BE2C (cell line): ENCODE results near the gene NUP210L.
"Not testable (repeated sequence)": the region's sequence is repeated elsewhere in the genome, so short reads cannot be mapped to it uniquely, and the experiment has no call there.

Source experiments
- DNase-seq: peaks from one replicate; pipeline ENCODE4 v3.0.0-alpha.2; 2020
- H3K27me3 ChIP-seq: fragments of 250-450 bp; sonication (Bioruptor Pico); 2 replicates; pipeline ENCODE4 v1.5.1; 2020; ENCODE audit warnings: mild to moderate bottlenecking
- H3K36me3 ChIP-seq: fragments of 250-450 bp; sonication (Bioruptor Pico); 2 replicates; pipeline ENCODE4 v1.5.1; 2020; ENCODE audit warnings: mild to moderate bottlenecking
- H3K4me1 ChIP-seq: fragments of 250-450 bp; sonication (Bioruptor Pico); 2 replicates; pipeline ENCODE4 v1.5.1; 2020
- H3K4me3 ChIP-seq: 2 replicates; pipeline ENCODE4 v1.5.1; 2011; ENCODE audit warnings: low read depth, low read length
- H3K9me3 ChIP-seq: fragments of 250-450 bp; sonication (Bioruptor Pico); 2 replicates; pipeline ENCODE4 v1.5.1; 2020
- CTCF ChIP-seq: IDR thresholded peaks from 2 replicates; pipeline ENCODE4 v1.5.1; 2012; ENCODE audit warnings: mild to moderate bottlenecking, low read depth, low read length

Gene NUP210L

GRCh38 chr1:154019940-154020339 lies 134.9 kb downstream of the NUP210L start:
- Histone ChIP-seq H3K4me1 (no peaks in the 10 kb centered on the region), H3K9me3 (no peaks in the 10 kb centered on the region), H3K4me3 (no peak overlapping the region), H3K36me3 (no peaks in the 10 kb centered on the region), H3K27me3 (no peaks in the 10 kb centered on the region)
- no peak for DNase-seq
- no peak for TF ChIP-seq CTCF

GRCh38 chr1:154019269-154019668 lies 135.6 kb downstream of the NUP210L start:
- no peak for TF ChIP-seq CTCF
- no peaks in the 10 kb centered on the region for H3K4me1 ChIP-seq
- H3K27me3 ChIP-seq: no peaks in the 10 kb centered on the region
- DNase-seq: no peak
- no peaks in the 10 kb centered on the region for H3K36me3 ChIP-seq
- H3K4me3 ChIP-seq: no peak overlapping the region
- no peaks in the 10 kb centered on the region for H3K9me3 ChIP-seq

GRCh38 chr1:154014154-154014907 lies 140.5 kb downstream of the NUP210L start:
- DNase-seq: no peak
- Histone ChIP-seq H3K9me3 (no peaks in the 10 kb centered on the region), H3K4me3 (no peak overlapping the region), H3K4me1 (no peaks in the 10 kb centered on the region), H3K27me3 (no peaks in the 10 kb centered on the region), H3K36me3 (no peaks in the 10 kb centered on the region)
- TF ChIP-seq CTCF: no peak

- not testable (repeated sequence) for H3K4me1 ChIP-seq, H3K4me3 ChIP-seq, H3K36me3 ChIP-seq, H3K9me3 ChIP-seq, DNase-seq, H3K27me3 ChIP-seq
Measured at GRCh38 chr1:154012543-154012942, 142.3 kb downstream of the NUP210L start.

- Histone ChIP-seq H3K4me1 (no peaks in the 10 kb centered on the region), H3K27me3 (no peaks in the 10 kb centered on the region), H3K36me3 (no peaks in the 10 kb centered on the region), H3K9me3 (no peaks in the 10 kb centered on the region), H3K4me3 (no peak overlapping the region)
- TF ChIP-seq CTCF: no peak
- DNase-seq: no peak
Measured at GRCh38 chr1:154012129-154012528, 142.7 kb downstream of the NUP210L start.

- Histone ChIP-seq H3K4me1 (no peaks in the 10 kb centered on the region), H3K27me3 (no peaks in the 10 kb centered on the region), H3K36me3 (no peaks in the 10 kb centered on the region), H3K9me3 (no peaks in the 10 kb centered on the region), H3K4me3 (no peak overlapping the region)
- TF ChIP-seq CTCF: no peak
- no peak for DNase-seq
Measured at GRCh38 chr1:154006136-154006535, 148.7 kb downstream of the NUP210L start.
